ENCODE measurements around the gene MAD2L1BP.

Gene MAD2L1BP

GRCh38 chr6:43683708-43684455 is 48.2 kb downstream of the MAD2L1BP start:
- DNase-seq: no peak

GRCh38 chr6:43687079-43687436 is 51.4 kb downstream of the MAD2L1BP start:
- no peak for DNase-seq

GRCh38 chr6:43687437-43688347 is 52.1 kb downstream of the MAD2L1BP start, which contains the start of gene MRPS18A:
Gene MRPS18A, minus strand, starts transcription at chr6:43687791. Its CDS starts 12 bp downstream, at chr6:43687779.
- DNase-seq: peak; percentile 80

- DNase-seq: no peak
Measured at GRCh38 chr6:43689421-43689820, 53.8 kb downstream of the MAD2L1BP start.
